Effector memory CD4-positive, alpha-beta T cell (primary cell): ENCODE data around the gene CD81.

ENCODE experiments used
- DNase-seq, 3 donors: peaks; one replicate each; pipeline ENCODE4 v3.0.0-alpha.2; 2020
- H3K27ac ChIP-seq: 2 replicates; pipeline ENCODE4 v1.7.0; 2013; ENCODE audit warnings: mild to moderate bottlenecking, low read length, moderate library complexity; ENCODE audit not compliant: insufficient read depth, poor library complexity, severe bottlenecking
- H3K27me3 ChIP-seq: replicated peaks from 2 replicates; pipeline ENCODE4 v1.7.0; 2013; ENCODE audit warnings: mild to moderate bottlenecking, low read length; ENCODE audit not compliant: insufficient read depth, control insufficient read depth, poor library complexity, severe bottlenecking
- H3K36me3 ChIP-seq: 2 replicates; pipeline ENCODE4 v1.7.0; 2013; ENCODE audit warnings: mild to moderate bottlenecking, low read length, moderate library complexity; ENCODE audit not compliant: control insufficient read depth, insufficient read depth
- H3K4me1 ChIP-seq: 2 replicates; pipeline ENCODE4 v1.7.0; 2013; ENCODE audit warnings: low read length, mild to moderate bottlenecking; ENCODE audit not compliant: control insufficient read depth, insufficient read depth, poor library complexity, severe bottlenecking
- H3K4me3 ChIP-seq: 2 replicates; pipeline ENCODE4 v1.7.0; 2013; ENCODE audit warnings: low read length, low read depth, mild to moderate bottlenecking; ENCODE audit not compliant: insufficient read depth, poor library complexity, severe bottlenecking
- H3K9me3 ChIP-seq: 2 replicates; pipeline ENCODE4 v1.7.0; 2013; ENCODE audit warnings: mild to moderate bottlenecking, low read length, moderate library complexity; ENCODE audit not compliant: control insufficient read depth

CD81 gene

DNA sequence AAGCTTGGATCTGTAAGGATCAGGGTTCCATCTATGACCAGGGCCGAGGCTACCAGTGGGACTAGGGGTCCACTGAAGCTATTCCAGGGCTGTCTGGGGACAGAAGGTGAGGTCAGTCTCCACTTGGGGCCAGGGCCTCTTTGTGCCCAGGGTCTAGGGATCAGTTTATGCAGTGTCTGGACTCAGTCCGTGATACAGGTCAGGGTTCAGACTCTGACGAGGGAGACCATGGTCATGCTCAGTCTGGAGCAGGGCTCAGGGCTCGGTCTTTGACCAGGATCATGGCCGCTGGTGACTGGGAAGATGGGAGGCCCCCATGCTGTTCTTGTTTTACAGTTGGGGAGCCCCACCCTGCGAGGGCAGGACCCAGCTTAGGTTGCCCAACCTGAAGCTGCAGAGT is 35.2 kb downstream of the CD81 start:
- no peak overlapping the region for H3K4me3 ChIP-seq
- no peak for DNase-seq

DNA sequence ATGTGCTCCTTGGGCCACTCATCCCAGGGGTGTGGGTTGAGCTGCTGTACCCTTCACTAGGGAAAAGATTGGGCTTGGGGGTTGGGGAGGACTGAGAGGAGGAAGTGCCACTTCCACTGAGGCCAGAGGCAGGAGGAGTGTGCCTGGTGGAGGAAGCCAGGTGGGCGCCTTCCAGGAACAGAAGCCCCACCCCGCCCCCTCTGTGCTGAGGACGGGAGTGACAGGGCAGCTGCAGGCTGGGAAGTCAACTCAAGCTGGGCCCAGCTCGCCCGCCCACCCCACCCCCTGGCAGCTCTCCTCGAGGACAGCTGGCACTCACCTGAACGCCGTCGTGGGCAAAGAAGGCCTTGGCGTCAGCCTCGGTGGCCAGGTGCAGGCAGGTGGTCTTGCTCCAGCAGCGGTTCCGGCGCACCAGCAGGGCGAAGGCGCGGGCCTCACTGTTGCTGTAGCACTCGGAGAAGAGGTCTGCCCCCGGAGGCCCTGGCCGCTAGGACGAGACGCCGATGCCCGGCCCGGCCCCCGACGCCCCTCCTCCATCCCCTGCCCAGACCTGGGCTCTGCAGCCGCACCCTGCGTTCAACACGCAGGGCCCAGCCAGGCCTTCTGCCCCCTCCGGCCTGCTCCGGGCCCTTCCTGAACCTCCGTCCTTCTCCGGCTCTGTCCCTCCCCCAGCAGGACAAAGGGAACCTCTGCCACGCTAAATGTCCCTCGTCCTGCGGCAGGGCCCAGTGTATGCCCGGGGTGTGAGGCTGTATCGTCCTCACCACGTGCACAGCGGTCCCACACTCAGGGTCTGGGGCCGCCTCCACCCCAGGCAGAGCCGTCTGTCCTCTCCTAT is 36.9 kb downstream of the CD81 start:
- no peak for DNase-seq
- Histone ChIP-seq H3K9me3 (no peaks in the 10 kb centered on the region), H3K4me1 (no peaks in the 10 kb centered on the region), H3K27ac (no peak overlapping the region), H3K4me3 (no peak overlapping the region), H3K27me3 (no peaks in the 10 kb centered on the region), H3K36me3 (no peaks in the 10 kb centered on the region)

More for the DNA sequence above, 35.2 kb downstream of the CD81 start:
- Histone ChIP-seq H3K27ac (no peak overlapping the region), H3K27me3 (no peaks in the 10 kb centered on the region), H3K9me3 (no peaks in the 10 kb centered on the region), H3K36me3 (no peaks in the 10 kb centered on the region), H3K4me1 (no peaks in the 10 kb centered on the region)

DNA sequence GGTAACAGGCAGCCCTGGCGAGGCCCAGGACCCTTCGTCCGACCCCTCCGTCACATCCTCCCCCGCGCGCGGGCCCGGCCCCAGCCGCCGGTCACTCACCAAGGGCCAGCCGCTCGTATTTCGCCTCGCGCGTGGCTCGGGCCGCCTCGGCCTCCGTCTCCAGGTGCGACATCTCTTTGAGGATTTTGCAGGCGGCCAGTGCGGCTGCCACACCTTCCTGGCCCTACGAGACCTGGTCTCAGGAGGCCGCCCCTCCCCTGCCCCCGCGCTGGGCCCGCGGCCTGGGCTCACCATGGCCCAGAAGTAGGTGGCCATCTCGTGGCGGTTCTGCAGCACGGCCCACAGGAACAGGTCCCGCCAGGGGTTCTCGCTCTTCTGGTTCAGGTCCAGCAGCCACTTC is 37.5 kb downstream of the CD81 start:
- no peaks in the 10 kb centered on the region for H3K36me3 ChIP-seq
- H3K4me1 ChIP-seq: no peaks in the 10 kb centered on the region
- no peak for DNase-seq
- H3K27me3 ChIP-seq: no peaks in the 10 kb centered on the region
- H3K4me3 ChIP-seq: no peak overlapping the region
- H3K9me3 ChIP-seq: no peaks in the 10 kb centered on the region
- H3K27ac ChIP-seq: no peak overlapping the region

DNA sequence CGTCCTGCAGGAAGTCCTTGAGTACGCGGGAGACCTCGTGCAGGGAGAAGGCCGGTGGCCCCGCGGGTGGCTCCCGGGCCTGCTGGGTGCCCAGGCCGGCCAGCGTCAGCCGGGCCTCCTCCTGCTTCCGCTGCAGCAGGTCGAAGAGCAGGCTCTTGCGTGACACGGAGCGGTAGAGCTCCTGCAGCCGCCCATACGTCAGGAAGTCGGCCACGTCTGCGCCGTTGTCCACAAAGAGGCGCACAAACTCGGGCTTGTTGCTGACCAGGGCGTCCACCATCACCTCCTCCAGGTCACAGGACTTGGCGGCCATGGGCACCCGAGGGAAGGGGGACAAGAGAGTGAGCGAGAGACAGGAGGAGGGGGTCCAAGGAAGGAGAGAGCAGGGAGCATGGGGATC is 38.1 kb downstream of the CD81 start:
- Histone ChIP-seq H3K9me3 (no peaks in the 10 kb centered on the region), H3K36me3 (no peaks in the 10 kb centered on the region), H3K4me3 (no peak overlapping the region), H3K27ac (no peak overlapping the region), H3K4me1 (peaks cover 2% of the 10 kb centered on the region), H3K27me3 (no peaks in the 10 kb centered on the region)
- DNase-seq: no peak

DNA sequence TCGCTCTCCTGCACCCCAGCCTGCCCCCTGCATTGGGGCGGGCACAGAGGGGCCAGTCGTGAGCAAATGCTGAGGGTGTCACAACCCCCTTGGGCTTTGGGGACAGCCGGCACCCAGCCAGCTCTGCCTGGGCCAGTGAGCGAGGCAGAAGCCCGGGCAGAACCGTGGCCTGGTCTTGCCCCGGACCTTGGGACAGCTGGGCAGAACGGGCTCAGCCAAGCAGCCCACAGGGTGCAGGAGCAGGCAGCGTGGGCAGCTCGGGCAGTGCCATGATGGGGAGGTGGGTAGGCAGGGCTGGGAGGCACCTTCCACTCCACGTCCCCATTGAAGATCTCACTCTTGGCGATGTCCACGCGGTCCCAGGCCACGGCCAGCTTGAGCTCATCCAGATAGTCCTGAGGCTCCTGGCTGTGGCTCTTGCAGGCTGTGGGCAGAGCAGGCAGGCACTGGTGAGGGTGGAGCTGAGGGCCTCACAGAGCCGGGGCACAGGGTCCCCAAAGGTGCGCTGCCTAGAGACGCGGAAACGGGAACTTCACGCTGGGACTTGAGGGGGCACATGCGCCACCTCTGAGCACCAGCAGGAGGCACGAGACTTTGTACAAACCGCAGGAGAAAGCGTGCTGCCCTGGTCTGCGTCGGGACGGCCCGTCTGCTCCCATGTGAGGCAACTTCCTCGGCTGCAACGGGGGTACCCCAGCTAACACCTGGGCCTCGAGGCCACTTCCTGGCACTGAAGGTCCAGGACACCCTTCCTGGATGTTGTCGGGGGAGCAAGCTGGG is 38.7 kb downstream of the CD81 start:
- Histone ChIP-seq H3K36me3 (no peaks in the 10 kb centered on the region), H3K9me3 (no peaks in the 10 kb centered on the region), H3K27ac (no peak overlapping the region), H3K4me3 (no peak overlapping the region), H3K4me1 (peaks cover 8% of the 10 kb centered on the region), H3K27me3 (no peaks in the 10 kb centered on the region)
- no peak for DNase-seq

DNA sequence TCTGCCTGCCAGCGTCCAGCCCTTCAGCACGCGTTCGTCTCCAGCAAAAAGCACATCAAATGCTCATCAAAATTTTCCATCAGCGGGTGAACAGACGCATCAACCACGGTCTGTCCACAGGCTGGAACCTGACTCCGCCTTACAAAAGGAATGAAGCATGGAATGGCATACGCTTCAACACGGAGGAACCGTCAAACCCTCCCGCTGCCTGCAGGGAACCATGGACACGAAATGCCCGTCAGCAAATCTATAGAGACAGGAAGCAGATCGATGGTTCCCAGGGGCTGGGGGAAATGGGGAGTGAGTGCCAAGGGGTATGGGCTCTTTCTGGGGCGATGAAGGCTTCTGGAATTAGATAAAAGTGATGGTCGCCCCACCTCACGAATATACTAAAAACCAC is 39.7 kb downstream of the CD81 start:
- Histone ChIP-seq H3K36me3 (no peaks in the 10 kb centered on the region), H3K9me3 (no peaks in the 10 kb centered on the region), H3K27me3 (no peaks in the 10 kb centered on the region), H3K4me1 (peaks cover 9% of the 10 kb centered on the region), H3K27ac (no peak overlapping the region), H3K4me3 (no peak overlapping the region)
- no peak for DNase-seq

DNA sequence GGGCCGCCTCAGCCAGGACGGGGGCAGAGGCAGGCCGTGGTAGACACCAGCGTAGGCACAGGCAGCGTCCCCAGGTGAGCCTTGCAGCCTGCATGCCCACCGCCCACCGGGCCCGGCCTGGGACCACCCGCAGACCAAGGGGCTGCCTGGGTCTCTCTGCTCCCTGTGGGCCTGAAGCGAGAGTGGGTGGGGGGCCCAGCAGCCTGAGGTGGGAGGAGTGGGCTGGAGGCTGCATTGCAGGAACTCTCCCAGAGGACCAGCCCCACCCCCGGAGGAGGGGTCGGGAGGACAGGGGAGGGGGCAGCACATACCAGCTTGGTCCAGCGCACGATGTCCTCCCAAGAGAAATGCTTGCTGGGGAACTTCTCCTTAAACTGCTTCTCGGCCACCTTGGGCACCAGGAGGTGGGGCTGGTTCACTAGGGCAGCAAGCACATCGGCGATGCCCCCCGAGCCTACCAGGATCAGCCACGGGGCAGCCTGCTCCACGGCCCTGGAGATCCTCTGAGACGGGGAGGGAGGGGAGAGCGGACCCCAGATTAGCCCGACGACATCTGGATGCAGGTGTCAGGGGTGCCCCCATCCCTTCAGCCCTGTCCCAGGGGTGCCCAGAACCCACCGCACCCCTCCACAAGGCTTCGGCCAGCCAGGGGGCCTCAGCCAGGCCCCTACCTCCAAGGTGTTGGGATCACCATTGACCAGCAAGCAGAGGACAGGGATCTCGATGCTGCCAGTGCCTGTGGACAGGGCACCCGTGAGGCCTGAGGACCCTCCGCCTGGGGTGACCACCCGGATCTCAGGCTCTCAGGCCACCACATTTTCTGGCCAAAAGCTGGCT is 41.0 kb downstream of the CD81 start:
- Histone ChIP-seq H3K4me3 (no peak overlapping the region), H3K27me3 (no peaks in the 10 kb centered on the region), H3K36me3 (no peaks in the 10 kb centered on the region)

DNA sequence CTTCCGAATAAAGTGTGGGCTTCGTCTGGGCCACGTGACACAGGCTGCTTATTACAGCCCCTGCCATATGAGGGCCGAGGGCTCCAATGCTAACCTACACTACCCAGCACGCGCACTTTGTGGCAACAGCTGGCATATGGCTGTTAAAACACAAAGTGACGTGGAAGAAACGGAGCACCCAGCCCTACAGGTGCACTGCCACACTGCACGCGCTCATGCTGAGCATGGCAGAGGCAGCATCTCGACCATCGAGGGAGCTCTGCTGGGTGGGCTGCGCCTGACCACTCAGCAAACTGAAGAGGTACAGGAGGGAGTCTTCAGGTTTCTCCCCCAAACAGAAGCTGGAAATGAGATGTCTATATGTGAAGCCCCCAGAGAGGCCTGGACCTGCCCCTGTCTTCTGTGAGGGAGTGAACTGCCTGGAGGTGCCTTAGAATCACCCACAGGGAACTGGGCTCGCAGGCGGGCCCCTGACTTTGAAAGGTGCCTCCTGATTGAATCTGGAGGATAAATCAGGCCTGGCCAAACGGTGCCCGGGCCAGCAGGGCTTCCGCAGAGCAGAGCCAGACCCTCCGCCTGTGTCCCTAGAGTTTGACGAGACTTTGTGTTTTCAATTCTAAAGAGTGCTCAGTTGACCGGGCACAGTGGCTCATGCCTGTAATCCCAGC is 41.7 kb downstream of the CD81 start:
- Histone ChIP-seq H3K4me1 (peaks cover 9% of the 10 kb centered on the region), H3K4me3 (no peak overlapping the region), H3K27me3 (no peaks in the 10 kb centered on the region), H3K36me3 (no peaks in the 10 kb centered on the region), H3K27ac (no peak overlapping the region), H3K9me3 (no peaks in the 10 kb centered on the region)
- no peak for DNase-seq

More for the DNA sequence above, 41.0 kb downstream of the CD81 start:
- peaks cover 9% of the 10 kb centered on the region for H3K4me1 ChIP-seq
- DNase-seq: no peak
- no peak overlapping the region for H3K27ac ChIP-seq
- no peaks in the 10 kb centered on the region for H3K9me3 ChIP-seq

DNA sequence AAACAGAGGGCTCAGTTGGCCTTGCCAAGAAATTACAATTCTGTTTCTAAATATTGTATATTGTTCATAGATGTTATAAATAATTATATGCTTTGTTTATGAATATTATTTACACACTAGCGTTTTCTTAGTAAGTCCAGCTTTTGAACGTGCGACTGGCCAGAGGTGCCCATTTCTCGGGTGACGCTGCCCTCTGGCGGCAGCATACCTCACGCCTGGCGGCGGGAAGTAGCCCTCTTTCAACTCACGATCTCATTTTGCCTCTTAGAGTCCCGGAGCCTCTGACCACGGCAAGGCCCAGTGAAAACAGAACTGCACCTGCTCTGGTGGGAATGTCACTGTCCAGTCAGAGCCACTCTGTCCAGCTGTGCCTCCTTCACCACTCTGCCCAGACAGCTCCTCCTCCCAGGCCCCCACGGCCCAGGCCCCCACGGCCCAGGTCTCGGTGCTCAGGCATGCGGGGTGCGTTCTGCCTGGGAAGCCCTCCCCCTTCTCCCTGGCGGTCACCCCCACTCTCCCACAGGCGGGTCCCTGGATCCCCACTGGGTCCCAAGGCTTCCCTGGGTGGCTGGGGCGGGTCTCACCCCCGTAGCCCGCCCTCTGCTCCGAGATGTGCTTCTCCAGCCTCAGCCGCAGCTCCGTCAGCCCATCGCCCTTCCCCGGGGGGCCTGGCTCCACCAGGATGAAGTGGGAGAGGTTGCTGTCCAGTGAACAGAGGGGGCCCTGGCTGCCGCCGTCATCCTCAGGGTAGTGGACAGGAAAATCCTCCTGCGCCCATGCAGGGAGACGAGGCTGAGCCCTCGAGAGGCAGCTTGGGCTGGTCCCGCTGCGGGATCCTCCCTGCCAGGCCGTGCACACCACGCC is 42.8 kb downstream of the CD81 start:
- no peak overlapping the region for H3K4me3 ChIP-seq
- H3K9me3 ChIP-seq: no peaks in the 10 kb centered on the region
- no peaks in the 10 kb centered on the region for H3K36me3 ChIP-seq

More for the DNA sequence above, 42.8 kb downstream of the CD81 start:
- Histone ChIP-seq H3K4me1 (peaks cover 9% of the 10 kb centered on the region), H3K27me3 (no peaks in the 10 kb centered on the region), H3K27ac (no peak overlapping the region)
- peak; percentile 30 to 37 (median 33) for DNase-seq
